Central memory CD8-positive, alpha-beta T cell (primary cell): ENCODE data around the gene MRPL28.
"Not testable (repeated sequence)": the region's sequence is repeated elsewhere in the genome, so short reads cannot be mapped to it uniquely, and the experiment has no call there.

Experiments
- ATAC-seq: fragments of 150-1000 bp; cut with Tn5 transposase; replicated peaks from 2 replicates; pipeline ENCODE4 v1.10.0; 2022; ENCODE audit warnings: mild to moderate bottlenecking, moderate FRiP score, moderate number of reproducible peaks; ENCODE audit not compliant: poor library complexity, severe bottlenecking; ENCODE audit errors: extremely low read depth
- DNase-seq, 2 donors: peaks; one replicate each; pipeline ENCODE4 v3.0.0; 2021; ENCODE audit warnings: low spot score in 2 of 2
- H3K27ac Mint-ChIP-seq: one replicate; pipeline ENCODE4 v1.8.0; 2022; ENCODE audit warnings: low read depth, mild to moderate bottlenecking, moderate library complexity, mixed read lengths
- H3K27me3 Mint-ChIP-seq: one replicate; pipeline ENCODE4 v1.8.0; 2022; ENCODE audit warnings: mixed read lengths
- H3K36me3 Mint-ChIP-seq: one replicate; pipeline ENCODE4 v1.8.0; 2022; ENCODE audit warnings: mild to moderate bottlenecking, moderate library complexity, mixed read lengths; ENCODE audit not compliant: insufficient read depth
- H3K4me1 Mint-ChIP-seq: one replicate; pipeline ENCODE4 v1.8.0; 2022; ENCODE audit warnings: mixed read lengths
- H3K4me3 Mint-ChIP-seq: one replicate; pipeline ENCODE4 v1.8.0; 2022; ENCODE audit warnings: mild to moderate bottlenecking, moderate library complexity, mixed read lengths
- H3K9me3 Mint-ChIP-seq: one replicate; pipeline ENCODE4 v1.8.0; 2022; ENCODE audit warnings: mixed read lengths

Gene MRPL28

GRCh38 chr16:359067-359763, 11.1 kb downstream of the MRPL28 start:
- Mint-ChIP-seq H3K4me3 (no peak overlapping the region), H3K9me3 (no peaks in the 10 kb centered on the region), H3K36me3 (peaks cover 7% of the 10 kb centered on the region), H3K4me1 (peaks cover 18% of the 10 kb centered on the region), H3K27ac (no peak overlapping the region), H3K27me3 (no peaks in the 10 kb centered on the region)
- ATAC-seq = no peak
- DNase-seq = no peak

DNA sequence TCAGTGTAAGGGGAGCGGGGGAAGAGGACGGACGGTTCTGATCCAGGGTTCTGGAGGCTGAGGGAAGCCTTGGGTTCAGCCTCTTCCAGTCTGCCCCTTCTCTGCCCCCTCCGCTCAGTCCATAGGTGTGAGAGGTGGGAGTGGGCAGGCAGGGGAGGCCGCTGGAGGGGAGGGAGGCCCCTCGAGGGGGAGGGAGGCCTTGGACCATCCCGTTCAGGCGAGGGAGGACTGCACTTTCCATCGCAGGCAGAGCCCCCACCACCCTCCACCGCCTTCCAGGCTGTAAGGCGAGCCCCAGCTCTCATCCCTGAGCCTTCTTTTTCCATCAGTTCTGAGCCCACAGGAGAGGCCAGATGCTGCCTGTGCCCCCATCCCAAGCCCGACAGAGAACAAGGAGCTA, 13.6 kb downstream of the MRPL28 start:
- DNase-seq (no peak), ATAC-seq (no peak)
- Mint-ChIP-seq H3K27ac (no peak overlapping the region), H3K4me1 (peaks cover 19% of the 10 kb centered on the region), H3K27me3 (no peaks in the 10 kb centered on the region), H3K36me3 (peaks cover 13% of the 10 kb centered on the region), H3K4me3 (no peak overlapping the region), H3K9me3 (no peaks in the 10 kb centered on the region)

GRCh38 chr16:354971-355461, 15.3 kb downstream of the MRPL28 start:
- peak; percentile 64 for ATAC-seq
- peak in 1 of 2 donors; percentile 52 for DNase-seq
- H3K9me3 Mint-ChIP-seq = no peaks in the 10 kb centered on the region
- peak overlapping the region; percentile 88 for H3K27ac Mint-ChIP-seq
- H3K4me1 Mint-ChIP-seq = peaks cover 25% of the 10 kb centered on the region
- peaks cover 23% of the 10 kb centered on the region for H3K36me3 Mint-ChIP-seq
- peak overlapping the region; percentile 78 for H3K4me3 Mint-ChIP-seq
- no peaks in the 10 kb centered on the region for H3K27me3 Mint-ChIP-seq

DNA sequence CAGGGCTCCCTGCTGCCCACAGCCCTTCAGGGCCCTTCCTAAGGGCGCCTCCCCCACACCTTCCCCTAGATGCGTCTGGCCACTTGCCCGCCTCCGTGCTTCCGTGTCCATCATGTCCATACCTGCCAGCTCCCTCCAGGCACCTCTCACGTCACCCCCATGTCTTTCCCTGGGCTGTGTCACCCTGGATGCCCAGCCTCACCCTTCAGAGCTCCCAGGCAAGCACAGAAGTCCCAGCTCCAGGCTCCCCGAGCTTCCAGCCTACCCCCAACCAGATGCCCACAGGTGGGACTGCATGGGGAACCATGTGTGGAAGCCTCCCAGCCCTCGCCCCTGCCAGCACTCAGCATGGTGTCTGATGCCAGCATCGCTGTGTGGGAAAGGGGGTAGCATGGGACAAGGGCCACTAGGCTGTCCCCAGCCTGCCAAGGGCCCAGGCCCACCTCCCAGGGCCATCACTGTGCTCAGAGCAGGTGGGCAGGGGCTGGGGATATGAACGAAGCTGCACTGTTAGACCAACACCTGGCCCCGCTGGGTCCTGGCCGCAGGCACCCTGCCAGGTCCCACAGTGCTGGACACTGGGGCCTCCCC, 16.0 kb downstream of the MRPL28 start:
- Mint-ChIP-seq H3K4me1 (peaks cover 25% of the 10 kb centered on the region), H3K36me3 (peaks cover 23% of the 10 kb centered on the region), H3K4me3 (peak overlapping the region; percentile 78), H3K27ac (peak overlapping the region; percentile 88), H3K9me3 (no peaks in the 10 kb centered on the region), H3K27me3 (no peaks in the 10 kb centered on the region)
- DNase-seq (no peak), ATAC-seq (no peak)

- Mint-ChIP-seq H3K27ac (peak overlapping the region; percentile 88), H3K4me3 (peak overlapping the region; percentile 78), H3K27me3 (no peaks in the 10 kb centered on the region), H3K9me3 (no peaks in the 10 kb centered on the region), H3K4me1 (peaks cover 25% of the 10 kb centered on the region), H3K36me3 (peaks cover 23% of the 10 kb centered on the region)
- DNase-seq = no peak
- no peak for ATAC-seq
These were observed 16.7 kb downstream of the MRPL28 start for GRCh38 chr16:353404-354290.

- H3K36me3 Mint-ChIP-seq = peaks cover 23% of the 10 kb centered on the region
- ATAC-seq = peak; percentile 72
- DNase-seq = peak; percentile 94 to 97
- H3K9me3 Mint-ChIP-seq = no peaks in the 10 kb centered on the region
- H3K27me3 Mint-ChIP-seq = no peaks in the 10 kb centered on the region
- peak within 1 kb of the TSS; percentile 88 for H3K27ac Mint-ChIP-seq
- peaks cover 33% of the 10 kb centered on the region for H3K4me1 Mint-ChIP-seq
- peak within 1 kb of the TSS; percentile 80 for H3K4me3 Mint-ChIP-seq
These were observed 17.6 kb downstream of the MRPL28 start, which contains the start of gene AXIN1 for GRCh38 chr16:352547-353403. Gene AXIN1, minus strand, starts transcription at chr16:352723. Its CDS starts 5,698 bp downstream, at chr16:347025.

DNA sequence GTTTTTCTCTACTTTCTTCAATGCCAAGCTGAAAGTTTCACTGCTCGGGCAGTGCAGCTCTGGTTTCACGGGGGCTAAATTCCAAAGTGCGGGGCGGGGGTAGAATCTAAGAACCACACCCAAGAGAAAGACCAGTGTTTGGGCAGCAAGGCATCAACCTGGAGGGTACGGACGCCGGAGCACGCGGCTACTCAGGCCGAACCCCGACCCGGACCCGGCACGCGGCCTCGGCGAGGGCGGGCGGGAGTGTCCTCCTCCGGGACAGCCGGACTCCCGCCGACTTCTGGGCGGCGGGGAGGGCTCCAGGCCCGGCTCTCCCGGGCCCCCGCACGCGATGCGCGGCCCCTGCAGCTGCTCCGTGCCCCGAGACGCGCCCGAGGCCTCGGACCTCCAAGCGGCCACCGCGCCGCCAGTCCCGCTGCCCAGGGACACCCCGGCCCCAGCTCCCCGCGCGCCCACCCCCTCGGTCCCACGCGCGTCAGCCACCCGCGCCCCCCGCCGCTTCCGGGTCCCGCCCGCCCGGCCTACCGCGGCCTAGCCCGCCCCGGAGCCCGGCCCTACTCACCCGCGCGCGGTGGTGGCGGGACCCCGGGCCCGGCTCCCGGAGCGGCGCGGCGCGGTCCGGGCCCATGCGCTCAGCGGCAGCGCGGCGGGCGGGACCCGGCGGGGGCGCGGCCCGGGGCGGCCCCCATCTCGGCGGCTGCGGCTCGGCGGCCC, 18.4 kb downstream of the MRPL28 start:
- peak overlapping the region; percentile 25 for H3K27ac Mint-ChIP-seq
- DNase-seq = no peak
- ATAC-seq = peak; percentile 38
- H3K27me3 Mint-ChIP-seq = no peaks in the 10 kb centered on the region
- peaks cover 23% of the 10 kb centered on the region for H3K36me3 Mint-ChIP-seq
- H3K4me1 Mint-ChIP-seq = peaks cover 41% of the 10 kb centered on the region
- H3K4me3 Mint-ChIP-seq = peak overlapping the region; percentile 80
- no peaks in the 10 kb centered on the region for H3K9me3 Mint-ChIP-seq

- H3K4me1 Mint-ChIP-seq = peaks cover 55% of the 10 kb centered on the region
- peaks cover 30% of the 10 kb centered on the region for H3K36me3 Mint-ChIP-seq
- H3K4me3 Mint-ChIP-seq = no peak overlapping the region
- no peak overlapping the region for H3K27ac Mint-ChIP-seq
- H3K27me3 Mint-ChIP-seq = no peaks in the 10 kb centered on the region
- no peak for ATAC-seq
- H3K9me3 Mint-ChIP-seq = no peaks in the 10 kb centered on the region
- no peak for DNase-seq
These were observed 20.1 kb downstream of the MRPL28 start for GRCh38 chr16:350203-350602.

GRCh38 chr16:349211-349610, 21.1 kb downstream of the MRPL28 start:
- Mint-ChIP-seq H3K27me3 (no peaks in the 10 kb centered on the region), H3K4me1 (peaks cover 54% of the 10 kb centered on the region), H3K9me3 (no peaks in the 10 kb centered on the region), H3K27ac (no peak overlapping the region), H3K36me3 (peaks cover 36% of the 10 kb centered on the region), H3K4me3 (no peak overlapping the region)
- DNase-seq (no peak), ATAC-seq (no peak)

DNA sequence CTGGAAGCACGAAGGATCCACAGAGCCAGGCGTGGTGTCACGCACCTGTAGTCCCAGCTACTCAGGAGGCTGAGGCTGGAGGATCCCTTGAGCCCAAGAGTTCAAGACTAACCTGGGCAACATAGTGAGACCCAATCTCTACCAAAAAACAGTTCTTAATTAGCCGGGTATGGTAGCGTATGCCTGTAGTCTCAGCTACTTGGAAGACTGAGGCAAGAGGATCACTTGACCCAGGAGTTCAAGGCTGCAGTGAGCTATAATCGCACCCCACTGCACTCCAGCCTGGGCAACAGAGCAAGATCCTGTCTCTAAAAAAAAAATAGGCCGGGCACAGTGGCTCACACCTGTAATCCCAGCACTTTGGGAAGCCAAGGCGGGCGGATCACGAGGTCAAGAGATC, 21.8 kb downstream of the MRPL28 start:
- H3K4me3 Mint-ChIP-seq, H3K27ac Mint-ChIP-seq, H3K9me3 Mint-ChIP-seq, DNase-seq, ATAC-seq, H3K27me3 Mint-ChIP-seq: not testable (repeated sequence)
- peaks cover 47% of the 10 kb centered on the region for H3K4me1 Mint-ChIP-seq
- H3K36me3 Mint-ChIP-seq = peaks cover 37% of the 10 kb centered on the region

- DNase-seq (no peak), ATAC-seq (no peak)
- no peaks in the 10 kb centered on the region for H3K9me3 Mint-ChIP-seq
- H3K27ac Mint-ChIP-seq = peak overlapping the region; percentile 27
- H3K27me3 Mint-ChIP-seq = no peaks in the 10 kb centered on the region
- peak overlapping the region; percentile 2 for H3K4me3 Mint-ChIP-seq
- H3K4me1 Mint-ChIP-seq = peaks cover 58% of the 10 kb centered on the region
- peaks cover 43% of the 10 kb centered on the region for H3K36me3 Mint-ChIP-seq
These were observed 23.1 kb downstream of the MRPL28 start for GRCh38 chr16:347203-347602.
